ENCODE data around the gene LIF.

DNA sequence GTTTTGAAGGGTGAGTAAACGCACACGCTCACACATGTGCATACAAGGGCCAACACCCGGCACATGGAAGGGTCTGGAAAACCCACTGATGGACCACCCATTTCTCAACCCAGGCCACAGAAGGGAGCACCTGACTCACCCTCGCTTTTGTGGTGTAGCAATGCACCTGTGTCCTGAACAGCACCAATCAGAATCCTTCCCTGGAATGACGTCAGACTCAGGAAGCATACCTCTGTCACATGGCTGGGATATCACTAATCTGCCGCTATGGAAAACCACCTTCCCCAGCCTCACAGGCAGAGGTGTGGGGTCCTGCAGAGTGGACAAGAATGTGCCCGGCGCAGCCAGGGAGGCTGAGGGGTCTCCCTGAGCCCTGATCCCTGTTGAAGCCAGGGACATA is 29.1 kb upstream of the LIF start:
- TF ChIP-seq, protein P1, sequence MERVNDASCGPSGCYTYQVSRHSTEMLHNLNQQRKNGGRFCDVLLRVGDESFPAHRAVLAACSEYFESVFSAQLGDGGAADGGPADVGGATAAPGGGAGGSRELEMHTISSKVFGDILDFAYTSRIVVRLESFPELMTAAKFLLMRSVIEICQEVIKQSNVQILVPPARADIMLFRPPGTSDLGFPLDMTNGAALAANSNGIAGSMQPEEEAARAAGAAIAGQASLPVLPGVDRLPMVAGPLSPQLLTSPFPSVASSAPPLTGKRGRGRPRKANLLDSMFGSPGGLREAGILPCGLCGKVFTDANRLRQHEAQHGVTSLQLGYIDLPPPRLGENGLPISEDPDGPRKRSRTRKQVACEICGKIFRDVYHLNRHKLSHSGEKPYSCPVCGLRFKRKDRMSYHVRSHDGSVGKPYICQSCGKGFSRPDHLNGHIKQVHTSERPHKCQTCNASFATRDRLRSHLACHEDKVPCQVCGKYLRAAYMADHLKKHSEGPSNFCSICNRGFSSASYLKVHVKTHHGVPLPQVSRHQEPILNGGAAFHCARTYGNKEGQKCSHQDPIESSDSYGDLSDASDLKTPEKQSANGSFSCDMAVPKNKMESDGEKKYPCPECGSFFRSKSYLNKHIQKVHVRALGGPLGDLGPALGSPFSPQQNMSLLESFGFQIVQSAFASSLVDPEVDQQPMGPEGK (CRISPR knock-in tag; IDR thresholded peaks at IDR 0.05; ENCODE audit: borderline replicate concordance): no peak
- TF ChIP-seq BACH2 (CRISPR knock-in tag; IDR thresholded peaks at IDR 0.05; ENCODE audit: borderline replicate concordance) (no peak), ZNF565 (CRISPR knock-in tag; conservative IDR thresholded peaks at IDR 0.05; ENCODE audit: low read depth) (no peak), CSDC2 (CRISPR knock-in tag; IDR thresholded peaks at IDR 0.05) (no peak), ARNTL (CRISPR knock-in tag; IDR thresholded peaks at IDR 0.05; ENCODE audit: borderline replicate concordance, low read depth) (no peak), TOX (CRISPR knock-in tag; IDR thresholded peaks at IDR 0.05; ENCODE audit: borderline replicate concordance) (no peak), RARB (CRISPR knock-in tag; IDR thresholded peaks at IDR 0.05) (no peak), SNAI2 (CRISPR knock-in tag; IDR thresholded peaks at IDR 0.05) (no peak), TSHZ2 (CRISPR knock-in tag; IDR thresholded peaks at IDR 0.05) (no peak), CREB5 (CRISPR knock-in tag; IDR thresholded peaks at IDR 0.05; ENCODE audit: low read depth) (no peak)

Data from SK-N-SH treated with all-trans-retinoic acid at 6 μM for 48 hours (cell line).